HG02973 (cell line): ENCODE results near the gene DPY19L1.
"Not testable (repeated sequence)": the region's sequence is repeated elsewhere in the genome, so short reads cannot be mapped to it uniquely, and the experiment has no call there.

Experiments
- ATAC-seq: cut with Tn5 transposase; IDR thresholded peaks from one replicate; pipeline ENCODE4 v1.9.1; 2021; ENCODE audit warnings: moderate library complexity; ENCODE audit not compliant: unreplicated experiment

Gene DPY19L1

GRCh38 chr7:35037211-35037525 is at the start of gene DPY19L1:
DPY19L1 (minus strand) TSS chr7:35037485; CDS start chr7:35037394, 91 bp downstream.
- ATAC-seq: no peak

GRCh38 chr7:35079517-35079916 is 42.2 kb upstream of the DPY19L1 start:
- ATAC-seq: not testable (repeated sequence)

- not testable (repeated sequence) for ATAC-seq
Observed at GRCh38 chr7:35074008-35074407, 36.7 kb upstream of the DPY19L1 start.

GRCh38 chr7:35072950-35073827 is 35.9 kb upstream of the DPY19L1 start:
- peak; percentile 46 for ATAC-seq

GRCh38 chr7:35069084-35069483 is 31.8 kb upstream of the DPY19L1 start:
- ATAC-seq: not testable (repeated sequence)

- not testable (repeated sequence) for ATAC-seq
Observed at GRCh38 chr7:35065382-35065781, 28.1 kb upstream of the DPY19L1 start.

GRCh38 chr7:35058571-35058970 is 21.3 kb upstream of the DPY19L1 start:
- ATAC-seq: not testable (repeated sequence)

- not testable (repeated sequence) for ATAC-seq
Observed at GRCh38 chr7:35057505-35058451, 20.5 kb upstream of the DPY19L1 start.

- ATAC-seq: not testable (repeated sequence)
Observed at GRCh38 chr7:35055733-35056132, 18.4 kb upstream of the DPY19L1 start.

GRCh38 chr7:35053488-35054175 is 16.3 kb upstream of the DPY19L1 start:
- not testable (repeated sequence) for ATAC-seq

GRCh38 chr7:35048390-35048789 is 11.1 kb upstream of the DPY19L1 start:
- not testable (repeated sequence) for ATAC-seq

GRCh38 chr7:35047912-35048305 is 10.6 kb upstream of the DPY19L1 start:
- not testable (repeated sequence) for ATAC-seq

GRCh38 chr7:35047263-35047911 is 10.1 kb upstream of the DPY19L1 start:
- not testable (repeated sequence) for ATAC-seq

GRCh38 chr7:35043301-35043700 is 6.0 kb upstream of the DPY19L1 start:
- ATAC-seq: not testable (repeated sequence)

GRCh38 chr7:35040906-35041305 is 3.6 kb upstream of the DPY19L1 start:
- no peak for ATAC-seq

GRCh38 chr7:35039343-35039742 is 2.1 kb upstream of the DPY19L1 start:
- ATAC-seq: no peak

- no peak for ATAC-seq
Observed at GRCh38 chr7:35038354-35038753, 1.1 kb upstream of the DPY19L1 start.

GRCh38 chr7:35037526-35038341 is 449 bp upstream of the DPY19L1 start:
- peak; percentile 76 for ATAC-seq

- ATAC-seq: no peak
Observed at GRCh38 chr7:35036361-35037171, 719 bp downstream of the DPY19L1 start.
